ENCODE results near the gene MYZAP. TPM values are rescaled to one million over a fixed set of nuclear protein-coding genes. Genes with fewer than 3 reads are reported as not detected.

Gene MYZAP
- total and polyA plus RNA-seq, 2 experiments from 2014 or later: 143 to 175 TPM

DNA sequence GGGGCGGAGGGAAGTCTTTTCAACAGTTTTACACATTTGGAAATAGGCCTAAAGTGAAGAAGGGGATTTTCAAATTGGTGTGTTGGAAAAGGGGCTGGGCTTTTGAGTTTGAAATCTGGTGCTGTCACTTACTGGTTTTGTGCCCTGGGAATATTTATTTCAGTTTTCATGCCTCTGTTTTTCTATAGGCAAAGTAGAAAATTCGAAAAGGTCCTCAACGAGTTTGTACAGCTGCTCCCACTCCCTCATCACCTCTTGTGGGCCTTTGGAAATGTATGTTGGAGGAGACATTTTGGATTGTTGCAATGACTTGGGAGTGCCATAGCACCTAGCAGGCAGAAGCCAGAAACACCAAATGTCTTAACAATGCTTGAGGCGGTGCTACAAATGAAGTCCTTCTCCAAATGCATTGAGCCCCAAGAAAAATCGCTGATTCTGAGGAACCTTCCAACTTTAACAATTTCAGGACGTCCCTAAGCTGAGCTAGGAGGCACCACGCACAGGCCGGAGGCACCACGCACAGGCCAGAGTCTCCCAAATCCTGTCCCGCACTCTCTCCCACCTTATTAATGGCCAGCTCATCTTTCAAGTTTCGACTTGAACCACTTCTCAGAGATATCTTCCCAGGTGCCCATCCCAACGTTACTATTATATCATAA, 114.2 kb downstream of the MYZAP start:
- peak overlapping the region; percentile 81 for H3K4me3 ChIP-seq
- TF ChIP-seq, protein P1, sequence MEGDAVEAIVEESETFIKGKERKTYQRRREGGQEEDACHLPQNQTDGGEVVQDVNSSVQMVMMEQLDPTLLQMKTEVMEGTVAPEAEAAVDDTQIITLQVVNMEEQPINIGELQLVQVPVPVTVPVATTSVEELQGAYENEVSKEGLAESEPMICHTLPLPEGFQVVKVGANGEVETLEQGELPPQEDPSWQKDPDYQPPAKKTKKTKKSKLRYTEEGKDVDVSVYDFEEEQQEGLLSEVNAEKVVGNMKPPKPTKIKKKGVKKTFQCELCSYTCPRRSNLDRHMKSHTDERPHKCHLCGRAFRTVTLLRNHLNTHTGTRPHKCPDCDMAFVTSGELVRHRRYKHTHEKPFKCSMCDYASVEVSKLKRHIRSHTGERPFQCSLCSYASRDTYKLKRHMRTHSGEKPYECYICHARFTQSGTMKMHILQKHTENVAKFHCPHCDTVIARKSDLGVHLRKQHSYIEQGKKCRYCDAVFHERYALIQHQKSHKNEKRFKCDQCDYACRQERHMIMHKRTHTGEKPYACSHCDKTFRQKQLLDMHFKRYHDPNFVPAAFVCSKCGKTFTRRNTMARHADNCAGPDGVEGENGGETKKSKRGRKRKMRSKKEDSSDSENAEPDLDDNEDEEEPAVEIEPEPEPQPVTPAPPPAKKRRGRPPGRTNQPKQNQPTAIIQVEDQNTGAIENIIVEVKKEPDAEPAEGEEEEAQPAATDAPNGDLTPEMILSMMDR (IDR thresholded peaks at IDR 0.05; ENCODE audit: low read depth, low read length): no peak
- H3K27ac ChIP-seq: peak overlapping the region; percentile 97
- peaks cover 18% of the 10 kb centered on the region for H3K36me3 ChIP-seq
- H3K27me3 ChIP-seq: no peaks in the 10 kb centered on the region
- H3K4me1 ChIP-seq (ENCODE audit: low read depth): peaks cover 11% of the 10 kb centered on the region
- no peak for DNase-seq (ENCODE audit: low read depth in 1 of 2, low spot score in 1 of 2)
- H3K9me3 ChIP-seq (ENCODE audit: low read depth): no peaks in the 10 kb centered on the region

DNA sequence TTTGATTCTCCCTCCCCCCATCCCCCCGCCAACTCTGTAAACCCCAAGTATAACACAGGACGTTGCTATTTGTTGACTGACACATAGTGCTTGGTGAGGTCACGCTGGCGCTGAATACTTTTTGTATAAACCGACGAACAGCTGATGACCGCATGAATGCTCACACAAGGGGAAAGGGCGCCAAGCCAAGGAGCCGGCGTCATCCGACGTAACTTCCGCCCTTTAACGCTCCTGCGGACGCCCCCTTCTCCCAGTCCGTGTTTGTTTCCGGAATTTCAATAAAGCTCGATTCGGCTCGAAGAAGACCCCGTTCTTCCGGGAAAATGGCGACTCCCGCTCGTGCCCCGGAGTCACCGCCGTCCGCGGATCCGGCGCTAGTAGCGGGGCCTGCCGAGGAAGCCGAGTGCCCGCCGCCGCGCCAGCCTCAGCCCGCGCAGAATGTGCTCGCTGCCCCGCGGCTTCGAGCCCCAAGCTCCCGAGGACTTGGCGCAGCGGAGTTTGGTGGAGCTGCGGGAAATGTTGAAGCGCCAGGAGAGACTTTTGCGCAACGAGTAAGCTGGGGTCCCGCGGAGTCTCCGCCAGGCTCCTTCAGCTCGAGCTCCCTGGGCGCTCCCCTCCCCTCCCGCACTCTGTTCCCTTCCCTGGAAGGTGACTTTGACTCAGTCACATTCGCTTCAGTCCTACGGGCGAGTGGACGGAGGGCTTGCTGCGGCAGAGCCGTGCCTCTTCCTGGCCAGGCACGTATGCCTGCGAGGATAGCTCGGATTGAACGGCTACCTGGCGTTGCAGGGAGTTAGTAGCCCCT, 114.9 kb downstream of the MYZAP start, which contains the start of gene POLR2M:
Gene POLR2M, plus strand, starts transcription at position 310 of the 805 bp plus-strand sequence. Its CDS starts 129 bp downstream, at position 439.
- H3K27ac ChIP-seq: peak within 1 kb of the TSS; percentile 97
- no peaks in the 10 kb centered on the region for H3K27me3 ChIP-seq
- no peaks in the 10 kb centered on the region for H3K9me3 ChIP-seq (ENCODE audit: low read depth)
- peaks cover 11% of the 10 kb centered on the region for H3K4me1 ChIP-seq (ENCODE audit: low read depth)
- peaks cover 25% of the 10 kb centered on the region for H3K36me3 ChIP-seq
- DNase-seq (ENCODE audit: low read depth in 1 of 2, low spot score in 1 of 2): peak; percentile 92 to 100
- peak within 1 kb of the TSS; percentile 81 for H3K4me3 ChIP-seq
- TF ChIP-seq, protein P1 (IDR thresholded peaks at IDR 0.05; ENCODE audit: low read depth, low read length): no peak

DNA sequence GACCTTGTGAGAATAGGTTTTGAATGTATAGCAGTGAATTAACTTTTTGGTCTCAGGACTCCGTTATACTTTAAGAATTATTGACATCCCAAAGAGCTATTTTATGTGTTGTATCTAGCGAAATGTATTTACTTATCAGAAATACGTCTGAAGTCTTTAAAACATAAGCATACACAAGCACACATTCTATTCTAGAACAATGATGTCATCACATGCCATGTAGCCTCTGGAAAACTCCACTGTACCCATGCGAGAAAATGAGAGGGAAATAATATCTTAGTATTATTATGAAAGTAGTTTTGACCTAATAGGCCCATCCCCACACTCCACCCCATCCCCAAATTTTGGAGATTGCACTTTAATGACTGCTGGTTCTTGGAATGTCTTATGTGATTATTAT, 116.3 kb downstream of the MYZAP start:
- peak overlapping the region; percentile 97 for H3K27ac ChIP-seq
- H3K9me3 ChIP-seq (ENCODE audit: low read depth): no peaks in the 10 kb centered on the region
- H3K4me1 ChIP-seq (ENCODE audit: low read depth): peaks cover 11% of the 10 kb centered on the region
- no peaks in the 10 kb centered on the region for H3K27me3 ChIP-seq
- peak overlapping the region; percentile 81 for H3K4me3 ChIP-seq
- TF ChIP-seq, protein P1 (IDR thresholded peaks at IDR 0.05; ENCODE audit: low read depth, low read length): no peak
- peaks cover 39% of the 10 kb centered on the region for H3K36me3 ChIP-seq
- DNase-seq (ENCODE audit: low read depth in 1 of 2, low spot score in 1 of 2): no peak

DNA sequence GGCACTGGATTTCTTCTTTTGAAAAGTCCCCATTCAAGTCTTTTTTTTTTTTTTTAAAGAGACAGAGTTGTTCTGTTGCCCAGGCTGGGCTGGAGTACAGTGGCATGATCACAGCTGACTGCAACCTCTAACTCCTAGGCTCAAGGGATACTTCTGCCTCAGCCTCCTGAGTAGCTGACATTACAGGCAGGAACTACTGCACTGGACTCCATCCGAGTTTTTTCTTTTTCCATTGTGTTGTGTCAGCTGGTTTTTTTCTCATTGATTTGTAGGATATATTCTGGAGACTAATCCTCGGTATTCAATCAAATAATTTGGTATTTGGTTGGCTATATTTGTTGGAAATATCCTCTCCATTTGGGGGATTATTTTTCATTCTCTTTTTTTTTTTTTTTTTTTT, 126.6 kb downstream of the MYZAP start:
- TF ChIP-seq, protein P1 (IDR thresholded peaks at IDR 0.05; ENCODE audit: low read depth, low read length): no peak
- Histone ChIP-seq H3K36me3 (peaks cover 14% of the 10 kb centered on the region), H3K4me3 (no peak overlapping the region), H3K9me3 (ENCODE audit: low read depth) (no peaks in the 10 kb centered on the region), H3K27ac (no peak overlapping the region), H3K4me1 (ENCODE audit: low read depth) (no peaks in the 10 kb centered on the region), H3K27me3 (no peaks in the 10 kb centered on the region)
- DNase-seq (ENCODE audit: low read depth in 1 of 2, low spot score in 1 of 2): no peak

DNA sequence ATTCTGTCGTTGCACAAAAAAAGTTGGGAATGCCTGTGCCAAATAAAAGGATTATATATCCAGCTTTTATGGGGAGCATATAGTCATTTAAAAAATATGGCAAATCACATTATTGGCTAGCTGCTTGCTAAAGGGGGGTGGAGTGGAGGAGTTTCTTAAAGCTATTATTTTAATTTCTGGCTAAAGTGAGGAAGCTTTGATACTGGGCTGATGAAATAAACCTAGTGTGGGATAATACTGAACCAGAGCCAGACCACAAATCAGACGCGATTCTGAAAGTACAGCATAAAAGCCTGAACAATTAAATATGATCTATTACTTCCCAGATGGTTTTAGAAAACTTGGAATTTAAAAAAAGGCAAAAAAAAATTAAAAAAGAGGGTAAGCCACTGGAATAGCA, 129.2 kb downstream of the MYZAP start:
- no peaks in the 10 kb centered on the region for H3K9me3 ChIP-seq (ENCODE audit: low read depth)
- H3K4me3 ChIP-seq: no peak overlapping the region
- peaks cover 3% of the 10 kb centered on the region for H3K36me3 ChIP-seq
- peak in 1 of 2 donors; percentile 80 for DNase-seq (ENCODE audit: low read depth in 1 of 2, low spot score in 1 of 2)
- no peak overlapping the region for H3K27ac ChIP-seq
- H3K4me1 ChIP-seq (ENCODE audit: low read depth): no peaks in the 10 kb centered on the region
- no peaks in the 10 kb centered on the region for H3K27me3 ChIP-seq
- TF ChIP-seq, protein P1 (IDR thresholded peaks at IDR 0.05; ENCODE audit: low read depth, low read length): no peak

All from cardiac muscle cell (in vitro differentiated cells and primary cell).